H1 (cell line): ENCODE measurements around the gene BCL2L12.

Source experiments
- ATF3 ChIP-seq: IDR thresholded peaks from 2 replicates; pipeline ENCODE4 v1.6.1; 2011; ENCODE audit warnings: low read depth, mild to moderate bottlenecking, low read length; ENCODE audit not compliant: insufficient read depth
- CTCF ChIP-seq, 3 experiments: IDR thresholded peaks; 1 replicate in 2 of 3; 2 replicates in 1 of 3; pipeline versions ENCODE4 v1.5.1 to v1.6.1; 2011; ENCODE audit warnings: low read length in 3 of 3, mild to moderate bottlenecking in 3 of 3, inconsistent platforms in 2 of 3, low read depth in 1 of 3, moderate library complexity in 1 of 3; ENCODE audit not compliant: insufficient read depth in 1 of 3; ENCODE audit errors: control extremely low read depth in 1 of 3
- POLR2A ChIP-seq, 2 experiments: IDR thresholded peaks; 1 replicate in 1 of 2; 2 replicates in 1 of 2; pipeline ENCODE4 v1.6.1; 2011; ENCODE audit warnings: low read depth in 2 of 2, low read length in 2 of 2, mild to moderate bottlenecking in 2 of 2; ENCODE audit errors: control extremely low read depth in 1 of 2
- YY1 ChIP-seq: IDR thresholded peaks from 2 replicates; pipeline ENCODE4 v1.6.1; 2011; ENCODE audit warnings: low read depth, mild to moderate bottlenecking, low read length

- TF ChIP-seq YY1 (no peak), ATF3 (no peak), CTCF (IDR thresholded peaks at IDR 0.05; ENCODE audit: control extremely low read depth in 1 of 3, insufficient read depth in 1 of 3, low read depth in 1 of 3, low read length in 3 of 3) (no peak), POLR2A (IDR thresholded peaks at IDR 0.05; ENCODE audit: control extremely low read depth in 1 of 2, low read depth in 2 of 2, low read length in 2 of 2) (no peak)
These were observed 20.1 kb upstream of the BCL2L12 start for GRCh38 chr19:49645592-49645991.
